Measurements from ENCODE around the gene ANP32D. TPM values are rescaled to one million over a fixed set of nuclear protein-coding genes. Genes with fewer than 3 reads are reported as not detected.
"Not testable (repeated sequence)": the region's sequence is repeated elsewhere in the genome, so short reads cannot be mapped to it uniquely, and the experiment has no call there.

ANP32D gene
- not detected for total RNA-seq

DNA sequence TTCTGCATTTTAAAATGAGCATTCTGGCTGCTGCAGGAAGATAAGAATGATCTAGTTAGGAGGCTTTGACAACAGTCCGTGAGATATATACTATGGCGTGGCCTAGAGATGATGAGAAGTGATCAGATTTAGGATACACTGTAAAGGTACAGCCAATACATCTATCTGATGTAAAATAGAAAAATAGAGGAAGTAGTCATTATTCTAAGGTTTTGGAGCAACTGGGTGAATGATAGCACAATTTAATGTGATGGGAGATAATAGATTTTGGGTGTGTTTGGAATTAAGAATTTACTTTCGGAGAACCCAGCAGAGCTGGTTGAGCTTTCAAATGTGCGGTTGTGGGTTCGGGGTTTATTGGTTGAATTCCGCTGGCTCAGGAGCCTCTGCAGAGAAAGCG lies at the start of gene ANP32D:
TSS of gene ANP32D (plus strand) at position 301 of the 400 bp plus-strand sequence. CDS start 106 bp downstream, outside the sequence.
- Mint-ChIP-seq H3K4me1 (ENCODE audit: low read depth) (no peaks in the 10 kb centered on the region), H3K9me3 (peaks cover 39% of the 10 kb centered on the region), H3K36me3 (ENCODE audit: insufficient read depth) (no peaks in the 10 kb centered on the region), H3K4me3 (no peak within 1 kb of the TSS), H3K27me3 (ENCODE audit: low read depth) (peaks cover 14% of the 10 kb centered on the region)
- DNase-seq (no peak), ATAC-seq (no peak)

DNA sequence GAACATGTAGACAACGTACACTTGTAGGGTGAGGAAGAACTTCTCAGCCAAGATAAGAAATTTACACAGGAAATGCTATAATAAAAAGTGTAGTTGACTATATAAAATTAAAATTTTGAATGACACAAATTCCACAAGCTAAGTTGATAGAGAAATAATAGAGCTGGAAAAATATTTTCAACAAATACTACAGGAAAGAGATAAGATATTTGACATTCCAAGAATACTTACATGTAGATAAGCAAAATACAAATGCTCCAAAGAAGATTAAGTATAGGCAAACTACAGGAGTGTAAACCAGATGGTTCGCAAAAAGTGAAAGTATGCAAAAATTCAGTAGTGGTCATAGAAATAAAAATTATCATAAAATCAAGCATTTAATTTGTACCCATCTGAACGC lies 49.2 kb upstream of the ANP32D start:
- DNase-seq (no peak), ATAC-seq (no peak)
- H3K36me3 Mint-ChIP-seq (ENCODE audit: insufficient read depth) = peaks cover 4% of the 10 kb centered on the region
- no peak overlapping the region for H3K4me3 Mint-ChIP-seq
- peaks cover 3% of the 10 kb centered on the region for H3K27me3 Mint-ChIP-seq (ENCODE audit: low read depth)
- H3K4me1 Mint-ChIP-seq (ENCODE audit: low read depth) = peaks cover 2% of the 10 kb centered on the region
- peaks cover 10% of the 10 kb centered on the region for H3K9me3 Mint-ChIP-seq

DNA sequence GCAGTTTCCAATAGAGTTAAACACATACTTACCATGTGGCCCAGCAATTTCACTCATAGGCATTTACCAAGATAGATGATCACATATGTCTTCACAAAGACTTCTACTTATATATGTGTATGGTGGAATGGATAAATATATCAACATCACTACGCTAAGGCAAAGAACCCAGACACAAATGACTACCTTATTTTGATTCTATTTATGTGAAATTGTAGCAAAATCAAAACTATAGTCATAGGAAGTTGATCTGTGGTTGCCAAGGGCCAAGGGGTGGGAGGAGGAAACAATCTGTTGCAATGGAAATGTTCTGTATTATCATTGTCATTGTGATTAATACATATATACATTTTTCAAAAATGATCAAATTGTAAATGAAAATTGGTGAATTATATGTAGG lies 47.7 kb upstream of the ANP32D start:
- H3K4me1 Mint-ChIP-seq (ENCODE audit: low read depth) = peaks cover 2% of the 10 kb centered on the region
- peaks cover 11% of the 10 kb centered on the region for H3K27me3 Mint-ChIP-seq (ENCODE audit: low read depth)
- DNase-seq = no peak
- peaks cover 6% of the 10 kb centered on the region for H3K36me3 Mint-ChIP-seq (ENCODE audit: insufficient read depth)
- no peak for ATAC-seq
- peaks cover 13% of the 10 kb centered on the region for H3K9me3 Mint-ChIP-seq
- no peak overlapping the region for H3K4me3 Mint-ChIP-seq

DNA sequence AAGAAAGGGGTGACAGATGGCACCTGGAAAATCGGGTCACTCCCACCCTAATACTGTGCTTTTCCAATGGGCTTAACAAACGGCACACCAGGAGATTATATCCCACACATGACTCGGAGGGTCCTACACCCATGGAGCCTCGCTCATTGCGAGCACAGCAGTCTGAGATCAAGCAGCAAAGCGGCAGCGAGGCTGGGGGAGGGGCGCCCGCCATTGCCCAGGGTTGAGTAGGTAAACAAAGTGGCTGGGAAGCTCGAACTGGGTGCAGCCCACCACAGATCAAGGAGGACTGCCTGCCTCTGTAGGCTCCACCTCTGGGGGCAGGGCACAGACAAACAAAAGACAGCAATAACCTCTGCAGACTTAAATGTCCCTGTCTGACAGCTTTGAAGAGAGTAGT lies 38.3 kb upstream of the ANP32D start:
- H3K9me3 Mint-ChIP-seq; H3K4me1 Mint-ChIP-seq (ENCODE audit: low read depth); H3K4me3 Mint-ChIP-seq; DNase-seq; H3K36me3 Mint-ChIP-seq (ENCODE audit: insufficient read depth); ATAC-seq: not testable (repeated sequence)
- peaks cover 20% of the 10 kb centered on the region for H3K27me3 Mint-ChIP-seq (ENCODE audit: low read depth)

DNA sequence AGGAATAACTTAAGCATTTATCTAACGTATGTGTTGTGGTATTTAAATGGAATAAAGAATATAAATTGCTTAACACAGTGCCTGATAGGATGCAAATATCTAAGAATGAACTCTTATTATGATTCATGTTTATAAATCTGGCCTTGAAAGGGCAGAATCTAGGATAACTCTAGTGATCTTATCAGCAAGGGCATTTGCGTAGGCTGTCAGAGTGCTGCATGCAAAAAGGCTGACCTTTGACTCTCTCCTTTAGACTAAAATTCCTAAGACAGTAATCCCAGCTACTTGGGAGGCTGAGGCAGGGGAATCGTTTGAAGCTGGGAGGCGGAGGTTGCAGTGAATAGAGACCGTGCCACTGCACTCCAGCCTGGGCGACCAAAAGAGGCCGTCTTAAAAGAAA lies 31.3 kb upstream of the ANP32D start:
- Mint-ChIP-seq H3K9me3 (no peaks in the 10 kb centered on the region), H3K4me1 (ENCODE audit: low read depth) (peaks cover 7% of the 10 kb centered on the region), H3K36me3 (ENCODE audit: insufficient read depth) (no peaks in the 10 kb centered on the region), H3K27me3 (ENCODE audit: low read depth) (peaks cover 7% of the 10 kb centered on the region), H3K4me3 (no peak overlapping the region)
- no peak for ATAC-seq
- no peak for DNase-seq

DNA sequence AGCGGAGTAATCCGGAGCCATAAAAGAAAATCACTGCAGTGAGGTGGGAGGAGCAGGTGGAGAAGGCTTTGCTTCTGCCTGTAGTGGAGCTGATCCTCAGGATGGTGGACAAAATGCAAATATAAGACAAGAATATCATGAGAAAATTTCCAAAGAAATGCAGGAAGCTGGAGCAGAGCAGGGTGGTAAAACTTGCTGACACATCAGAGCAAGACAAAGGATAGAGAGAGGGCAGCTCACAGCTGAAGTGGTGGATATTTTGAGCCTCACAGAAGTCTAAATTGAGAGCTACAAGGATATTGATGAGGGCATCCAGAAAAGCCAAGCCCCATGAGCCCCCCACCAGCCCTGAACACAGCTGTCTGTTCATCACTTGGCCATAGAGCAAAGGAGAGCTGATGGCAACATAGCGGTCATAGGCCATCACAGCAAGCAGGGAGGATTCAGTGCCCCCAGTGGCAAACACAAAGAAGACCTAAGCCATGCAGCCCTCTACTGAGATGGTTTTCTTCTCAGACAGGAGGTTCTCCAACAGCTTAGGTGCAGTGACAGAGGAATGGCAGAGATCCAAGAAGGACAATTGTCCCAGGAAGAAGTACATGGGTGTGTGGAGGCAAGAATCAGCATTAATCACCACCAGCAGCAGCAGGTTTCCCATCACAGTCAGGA lies 30.0 kb upstream of the ANP32D start:
- DNase-seq (no peak), ATAC-seq (no peak)
- no peaks in the 10 kb centered on the region for H3K9me3 Mint-ChIP-seq
- peaks cover 12% of the 10 kb centered on the region for H3K4me1 Mint-ChIP-seq (ENCODE audit: low read depth)
- no peak overlapping the region for H3K4me3 Mint-ChIP-seq
- no peaks in the 10 kb centered on the region for H3K36me3 Mint-ChIP-seq (ENCODE audit: insufficient read depth)
- H3K27me3 Mint-ChIP-seq (ENCODE audit: low read depth) = peaks cover 4% of the 10 kb centered on the region

DNA sequence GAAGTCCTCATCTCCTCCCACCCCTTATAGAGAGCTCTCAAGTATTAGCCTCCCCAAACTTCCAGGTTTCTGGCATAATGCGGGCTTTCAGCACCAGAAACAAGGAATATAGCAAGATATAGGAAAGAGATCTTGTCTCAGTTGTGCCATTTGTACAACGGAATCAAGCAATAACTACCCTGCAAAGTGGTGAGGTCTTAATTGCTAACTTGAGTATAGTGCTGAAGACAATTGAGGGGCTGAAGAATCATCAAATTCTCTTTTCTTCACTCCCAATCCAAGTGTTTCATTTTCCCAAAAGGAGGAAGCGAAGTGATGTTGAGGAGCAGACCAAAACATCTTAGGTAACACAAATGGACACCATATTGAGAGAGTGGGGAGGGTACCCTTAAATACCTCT lies 26.8 kb upstream of the ANP32D start:
- Mint-ChIP-seq H3K27me3 (ENCODE audit: low read depth) (peaks cover 2% of the 10 kb centered on the region), H3K9me3 (peaks cover 9% of the 10 kb centered on the region), H3K4me3 (no peak overlapping the region), H3K4me1 (ENCODE audit: low read depth) (peaks cover 12% of the 10 kb centered on the region), H3K36me3 (ENCODE audit: insufficient read depth) (no peaks in the 10 kb centered on the region)
- DNase-seq (no peak), ATAC-seq (no peak)

DNA sequence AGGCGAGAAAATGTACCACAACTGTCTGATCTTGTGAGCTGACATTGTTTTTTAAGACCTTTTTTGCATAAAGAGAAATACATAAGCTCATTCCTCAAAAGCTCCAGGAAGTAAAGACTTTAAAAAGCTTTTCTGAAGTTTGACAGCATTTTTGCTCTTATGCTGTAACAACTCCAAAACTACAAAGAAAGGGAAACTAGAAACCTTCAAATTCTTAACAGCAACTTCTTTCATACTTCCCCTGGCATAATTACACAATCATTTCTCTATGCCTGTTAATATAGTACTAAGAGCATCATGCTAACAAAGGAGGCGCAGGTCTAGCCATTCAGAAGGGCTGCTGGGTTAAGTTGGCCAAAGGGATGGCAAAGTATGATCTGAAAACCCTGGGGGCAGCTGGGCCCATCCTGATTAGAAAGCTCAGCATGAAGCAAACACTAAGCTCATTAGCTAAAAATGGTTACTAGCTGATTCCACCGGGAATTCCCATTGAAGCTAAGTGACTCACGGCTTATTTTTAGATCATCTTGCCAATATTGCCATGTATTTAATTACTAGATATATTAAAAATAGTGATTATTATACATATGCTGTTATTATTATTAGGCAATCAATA lies 26.1 kb upstream of the ANP32D start:
- no peak for ATAC-seq
- Mint-ChIP-seq H3K4me3 (no peak overlapping the region), H3K27me3 (ENCODE audit: low read depth) (peaks cover 2% of the 10 kb centered on the region), H3K36me3 (ENCODE audit: insufficient read depth) (no peaks in the 10 kb centered on the region), H3K9me3 (peaks cover 9% of the 10 kb centered on the region), H3K4me1 (ENCODE audit: low read depth) (peaks cover 12% of the 10 kb centered on the region)
- no peak for DNase-seq

DNA sequence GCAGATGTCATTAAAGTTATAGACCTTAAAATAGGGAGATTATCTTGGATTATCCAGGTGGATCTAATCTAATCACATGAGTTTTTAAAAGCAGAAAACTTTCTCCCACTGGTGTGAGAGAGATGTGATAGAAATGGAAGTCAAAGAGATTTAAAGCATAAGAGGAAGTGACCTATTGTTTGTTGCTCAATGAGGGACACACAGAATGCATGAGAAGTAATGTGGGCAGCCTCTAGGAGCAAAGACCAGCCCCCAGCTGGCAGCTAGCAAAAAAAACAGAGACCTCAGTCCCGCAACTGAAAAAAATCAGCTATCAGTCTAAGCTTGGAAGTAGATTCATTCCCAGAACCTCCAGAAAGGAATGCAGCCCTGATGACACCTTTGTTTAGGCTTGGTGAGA lies 24.6 kb upstream of the ANP32D start:
- Mint-ChIP-seq H3K9me3 (peaks cover 9% of the 10 kb centered on the region), H3K4me1 (ENCODE audit: low read depth) (peaks cover 12% of the 10 kb centered on the region), H3K4me3 (no peak overlapping the region), H3K27me3 (ENCODE audit: low read depth) (peaks cover 2% of the 10 kb centered on the region), H3K36me3 (ENCODE audit: insufficient read depth) (no peaks in the 10 kb centered on the region)
- DNase-seq = no peak
- no peak for ATAC-seq

DNA sequence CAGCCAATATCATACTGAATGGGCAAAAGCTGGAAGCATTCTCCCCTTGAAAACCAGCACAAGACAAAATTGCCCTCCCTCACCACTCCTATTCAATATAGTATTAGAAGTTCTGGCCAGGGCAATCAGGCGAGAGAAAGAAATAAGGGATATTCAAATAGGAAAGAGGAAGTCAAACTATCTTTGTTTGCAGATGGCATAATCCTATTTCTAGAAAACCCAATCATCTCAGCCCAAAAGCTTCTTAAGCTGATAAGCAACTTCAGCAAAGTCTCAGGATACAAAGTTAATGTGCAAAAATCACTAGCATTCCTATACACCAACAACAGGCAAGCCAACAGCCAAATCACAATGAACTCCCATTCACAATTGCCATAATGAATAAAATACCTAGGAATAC lies 21.0 kb upstream of the ANP32D start:
- no peak for ATAC-seq
- H3K36me3 Mint-ChIP-seq (ENCODE audit: insufficient read depth) = no peaks in the 10 kb centered on the region
- H3K27me3 Mint-ChIP-seq (ENCODE audit: low read depth) = no peaks in the 10 kb centered on the region
- peaks cover 1% of the 10 kb centered on the region for H3K4me1 Mint-ChIP-seq (ENCODE audit: low read depth)
- no peak for DNase-seq
- H3K9me3 Mint-ChIP-seq = peaks cover 9% of the 10 kb centered on the region
- no peak overlapping the region for H3K4me3 Mint-ChIP-seq

DNA sequence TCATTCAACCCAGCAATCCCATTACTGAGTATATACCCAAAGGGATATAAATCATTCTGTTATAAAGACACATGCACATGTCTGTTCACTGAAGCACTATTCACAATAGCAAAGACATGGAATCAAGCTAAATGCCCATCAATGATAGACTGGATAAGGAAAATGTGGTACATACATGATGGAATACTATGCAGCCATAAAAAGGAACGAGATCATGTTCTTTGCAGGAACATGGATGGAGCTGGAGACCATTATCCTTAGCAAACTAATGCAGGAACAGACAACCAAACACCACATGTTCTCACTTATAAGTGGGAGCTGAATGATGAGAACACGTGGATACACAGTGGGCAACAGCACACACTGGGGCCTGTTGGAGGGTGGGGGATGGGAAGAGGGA lies 19.4 kb upstream of the ANP32D start:
- not testable (repeated sequence) for H3K9me3 Mint-ChIP-seq; H3K4me3 Mint-ChIP-seq; ATAC-seq; H3K36me3 Mint-ChIP-seq (ENCODE audit: insufficient read depth); H3K4me1 Mint-ChIP-seq (ENCODE audit: low read depth); H3K27me3 Mint-ChIP-seq (ENCODE audit: low read depth); DNase-seq

DNA sequence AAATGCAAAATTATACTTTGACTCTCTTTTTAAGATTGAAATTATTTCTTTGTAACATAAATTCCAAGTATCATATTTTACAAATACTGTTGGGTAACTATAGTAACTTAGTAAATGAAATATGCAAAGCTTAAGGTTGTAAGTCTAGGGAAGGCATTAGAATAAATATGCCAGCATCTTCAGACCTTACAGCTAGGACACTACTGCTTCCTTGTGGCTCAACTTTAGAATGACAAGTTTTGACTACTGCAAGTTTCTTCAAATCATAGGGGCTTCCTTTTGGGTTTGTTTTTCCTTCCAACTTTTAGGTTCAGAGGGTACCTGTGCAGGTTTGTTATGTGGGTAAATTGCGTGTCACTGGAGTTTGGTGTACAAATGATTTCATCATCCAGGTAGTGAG lies 17.7 kb upstream of the ANP32D start:
- Mint-ChIP-seq H3K27me3 (ENCODE audit: low read depth) (peaks cover 17% of the 10 kb centered on the region), H3K36me3 (ENCODE audit: insufficient read depth) (no peaks in the 10 kb centered on the region), H3K9me3 (peaks cover 7% of the 10 kb centered on the region), H3K4me3 (no peak overlapping the region), H3K4me1 (ENCODE audit: low read depth) (no peaks in the 10 kb centered on the region)
- no peak for DNase-seq
- no peak for ATAC-seq

DNA sequence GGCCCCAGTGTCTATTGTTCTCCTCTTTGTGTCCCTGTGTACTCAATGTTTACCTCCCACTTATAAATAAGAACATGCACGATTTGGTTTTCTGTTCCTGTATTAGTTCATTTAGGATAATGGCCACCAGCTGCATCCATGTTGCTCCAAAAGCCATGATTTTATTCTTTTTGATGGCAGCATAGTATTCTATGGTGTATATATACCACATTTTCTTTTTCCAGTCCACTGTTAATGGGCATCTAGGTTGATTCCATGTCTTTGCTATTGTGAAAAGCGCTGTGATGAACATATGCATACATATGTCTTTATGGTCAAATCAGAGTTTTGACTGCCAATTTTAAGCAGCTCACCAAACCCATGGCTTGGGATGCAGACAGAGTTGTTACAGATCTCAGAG lies 17.2 kb upstream of the ANP32D start:
- Mint-ChIP-seq H3K27me3 (ENCODE audit: low read depth) (peaks cover 18% of the 10 kb centered on the region), H3K4me3 (no peak overlapping the region), H3K4me1 (ENCODE audit: low read depth) (no peaks in the 10 kb centered on the region), H3K9me3 (peaks cover 3% of the 10 kb centered on the region), H3K36me3 (ENCODE audit: insufficient read depth) (no peaks in the 10 kb centered on the region)
- no peak for DNase-seq
- ATAC-seq = no peak

DNA sequence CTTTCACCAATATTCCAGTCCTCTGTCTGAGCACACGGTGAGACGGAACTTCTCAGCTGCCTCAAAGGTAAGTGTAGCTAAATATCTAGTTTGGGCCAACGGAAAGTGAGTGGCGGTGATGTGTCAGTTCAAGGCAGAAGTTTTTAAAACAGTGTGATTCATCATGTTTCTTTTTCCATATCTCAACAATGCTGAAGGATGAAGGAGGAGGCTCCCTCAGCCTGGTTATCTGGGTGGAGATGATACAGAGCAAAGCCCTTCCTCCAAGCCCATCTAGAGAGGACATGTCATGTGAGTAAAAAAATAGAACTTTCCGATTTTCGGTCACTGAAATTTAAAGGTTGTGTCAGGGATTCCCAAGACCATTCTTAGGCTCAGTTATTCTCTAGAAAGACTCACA lies 13.1 kb upstream of the ANP32D start:
- no peak for DNase-seq
- Mint-ChIP-seq H3K27me3 (ENCODE audit: low read depth) (peaks cover 30% of the 10 kb centered on the region), H3K4me3 (no peak overlapping the region), H3K9me3 (no peaks in the 10 kb centered on the region), H3K36me3 (ENCODE audit: insufficient read depth) (no peaks in the 10 kb centered on the region), H3K4me1 (ENCODE audit: low read depth) (no peaks in the 10 kb centered on the region)
- no peak for ATAC-seq

DNA sequence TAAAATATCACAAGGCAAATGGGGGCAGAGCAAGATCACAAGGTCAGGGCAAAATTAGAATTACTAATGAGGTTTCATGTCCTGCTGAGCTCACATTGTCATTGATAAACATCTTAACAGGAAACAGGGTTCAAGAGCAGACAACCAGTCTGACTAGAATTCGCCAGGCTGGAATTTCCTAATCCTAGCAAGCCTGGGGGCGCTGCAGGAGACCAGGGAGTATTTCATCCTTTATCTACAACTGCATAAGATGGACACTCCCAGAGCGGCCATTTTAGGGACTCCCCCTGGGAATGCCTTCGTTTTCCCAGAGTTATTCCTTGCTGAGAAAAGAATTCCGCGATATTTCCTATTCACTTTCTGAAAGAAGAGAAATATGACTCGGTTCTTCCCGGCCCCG lies 3.3 kb upstream of the ANP32D start:
- Mint-ChIP-seq H3K27me3 (ENCODE audit: low read depth) (peaks cover 12% of the 10 kb centered on the region), H3K9me3 (peaks cover 39% of the 10 kb centered on the region)
- DNase-seq; ATAC-seq; H3K4me3 Mint-ChIP-seq; H3K36me3 Mint-ChIP-seq (ENCODE audit: insufficient read depth); H3K4me1 Mint-ChIP-seq (ENCODE audit: low read depth): not testable (repeated sequence)

Measured in activated T-cell treated with anti-CD3 and anti-CD28 coated beads, Interleukin-2, amount 50 U/mL, for 4 hours (primary cell).